ENCODE results near the gene TUBB2A.

DNA sequence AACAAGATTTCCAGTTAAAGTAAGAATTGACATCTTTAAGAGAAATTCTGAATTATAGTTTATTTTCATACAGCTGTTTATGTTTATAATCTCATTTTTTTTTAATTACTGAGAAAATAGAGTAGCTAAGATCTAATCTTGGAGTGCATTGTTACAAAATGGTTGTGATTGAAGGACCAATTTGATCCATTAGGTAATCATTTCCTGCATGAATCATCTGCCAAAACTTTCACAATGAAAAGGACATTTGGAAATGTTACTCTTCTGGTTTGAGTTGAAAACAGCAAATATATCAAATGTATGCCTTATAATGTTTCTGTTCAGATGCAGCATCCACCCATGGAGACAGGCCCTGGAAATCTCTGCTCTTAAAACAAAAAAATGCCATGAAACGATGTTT is 19.0 kb downstream of the TUBB2A start:
- TF ChIP-seq, protein P1, sequence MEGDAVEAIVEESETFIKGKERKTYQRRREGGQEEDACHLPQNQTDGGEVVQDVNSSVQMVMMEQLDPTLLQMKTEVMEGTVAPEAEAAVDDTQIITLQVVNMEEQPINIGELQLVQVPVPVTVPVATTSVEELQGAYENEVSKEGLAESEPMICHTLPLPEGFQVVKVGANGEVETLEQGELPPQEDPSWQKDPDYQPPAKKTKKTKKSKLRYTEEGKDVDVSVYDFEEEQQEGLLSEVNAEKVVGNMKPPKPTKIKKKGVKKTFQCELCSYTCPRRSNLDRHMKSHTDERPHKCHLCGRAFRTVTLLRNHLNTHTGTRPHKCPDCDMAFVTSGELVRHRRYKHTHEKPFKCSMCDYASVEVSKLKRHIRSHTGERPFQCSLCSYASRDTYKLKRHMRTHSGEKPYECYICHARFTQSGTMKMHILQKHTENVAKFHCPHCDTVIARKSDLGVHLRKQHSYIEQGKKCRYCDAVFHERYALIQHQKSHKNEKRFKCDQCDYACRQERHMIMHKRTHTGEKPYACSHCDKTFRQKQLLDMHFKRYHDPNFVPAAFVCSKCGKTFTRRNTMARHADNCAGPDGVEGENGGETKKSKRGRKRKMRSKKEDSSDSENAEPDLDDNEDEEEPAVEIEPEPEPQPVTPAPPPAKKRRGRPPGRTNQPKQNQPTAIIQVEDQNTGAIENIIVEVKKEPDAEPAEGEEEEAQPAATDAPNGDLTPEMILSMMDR (IDR thresholded peaks at IDR 0.05 in 2 of 3, conservative IDR thresholded peaks at IDR 0.05 in 1 of 3; ENCODE audit: borderline replicate concordance in 1 of 3, insufficient read depth in 1 of 3, low read depth in 2 of 3, low read length in 2 of 3), result no peak
- no peak for TF ChIP-seq EZH2 (IDR thresholded peaks at IDR 0.05)
- TF ChIP-seq JUND (IDR thresholded peaks at IDR 0.05), result no peak
- TF ChIP-seq, protein P2, sequence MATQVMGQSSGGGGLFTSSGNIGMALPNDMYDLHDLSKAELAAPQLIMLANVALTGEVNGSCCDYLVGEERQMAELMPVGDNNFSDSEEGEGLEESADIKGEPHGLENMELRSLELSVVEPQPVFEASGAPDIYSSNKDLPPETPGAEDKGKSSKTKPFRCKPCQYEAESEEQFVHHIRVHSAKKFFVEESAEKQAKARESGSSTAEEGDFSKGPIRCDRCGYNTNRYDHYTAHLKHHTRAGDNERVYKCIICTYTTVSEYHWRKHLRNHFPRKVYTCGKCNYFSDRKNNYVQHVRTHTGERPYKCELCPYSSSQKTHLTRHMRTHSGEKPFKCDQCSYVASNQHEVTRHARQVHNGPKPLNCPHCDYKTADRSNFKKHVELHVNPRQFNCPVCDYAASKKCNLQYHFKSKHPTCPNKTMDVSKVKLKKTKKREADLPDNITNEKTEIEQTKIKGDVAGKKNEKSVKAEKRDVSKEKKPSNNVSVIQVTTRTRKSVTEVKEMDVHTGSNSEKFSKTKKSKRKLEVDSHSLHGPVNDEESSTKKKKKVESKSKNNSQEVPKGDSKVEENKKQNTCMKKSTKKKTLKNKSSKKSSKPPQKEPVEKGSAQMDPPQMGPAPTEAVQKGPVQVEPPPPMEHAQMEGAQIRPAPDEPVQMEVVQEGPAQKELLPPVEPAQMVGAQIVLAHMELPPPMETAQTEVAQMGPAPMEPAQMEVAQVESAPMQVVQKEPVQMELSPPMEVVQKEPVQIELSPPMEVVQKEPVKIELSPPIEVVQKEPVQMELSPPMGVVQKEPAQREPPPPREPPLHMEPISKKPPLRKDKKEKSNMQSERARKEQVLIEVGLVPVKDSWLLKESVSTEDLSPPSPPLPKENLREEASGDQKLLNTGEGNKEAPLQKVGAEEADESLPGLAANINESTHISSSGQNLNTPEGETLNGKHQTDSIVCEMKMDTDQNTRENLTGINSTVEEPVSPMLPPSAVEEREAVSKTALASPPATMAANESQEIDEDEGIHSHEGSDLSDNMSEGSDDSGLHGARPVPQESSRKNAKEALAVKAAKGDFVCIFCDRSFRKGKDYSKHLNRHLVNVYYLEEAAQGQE (IDR thresholded peaks at IDR 0.05; ENCODE audit: low read depth), result no peak
- no peak for TF ChIP-seq ZNF274 (IDR thresholded peaks at IDR 0.05; ENCODE audit: low read depth, low read length)
